PC-9 (cell line): ENCODE data around the gene SPATS1. TPM values are rescaled to one million over a fixed set of nuclear protein-coding genes. Genes with fewer than 3 reads are reported as not detected.

Source experiments
- BruUV-seq: library from RNA; stranded (reverse); fragments of 400-500 nt; replicated peaks from 2 replicates; lab custom pipeline; 2021; lab: Mats Ljungman, UMichigan
- CTCF ChIA-PET: fragments of 300-600 bp; sonication (Branson Sonifier 250); formaldehyde crosslinking; loops from one replicate; lab custom pipeline; 2022; ENCODE audit warnings: antibody characterized with exemption; lab: Charles Lee
- POLR2A ChIA-PET: fragments of 300-600 bp; sonication (Branson Sonifier 250); formaldehyde crosslinking; loops from one replicate; lab custom pipeline; 2022; ENCODE audit warnings: antibody characterized with exemption; ENCODE audit not compliant: unreplicated experiment; lab: Charles Lee
- DNase-seq, 2 experiments: peaks; one replicate each; pipeline versions ENCODE4 v3.0.0 to v3.0.0-alpha.2; 2015 to 2022; ENCODE audit warnings: mixed read lengths in 1 of 2
- H2AFZ ChIP-seq: fragments of 200-600 bp; sonication (generic); 2 replicates; pipeline ENCODE4 v1.8.1; 2017; ENCODE audit warnings: antibody characterized with exemption
- H3F3A ChIP-seq: fragments of 200-600 bp; sonication (generic); 2 replicates; pipeline ENCODE4 v1.8.1; 2017; ENCODE audit warnings: antibody characterized with exemption, mild to moderate bottlenecking, low read depth; ENCODE audit not compliant: insufficient read depth
- H3K27ac ChIP-seq: fragments of 200-600 bp; sonication (generic); 2 replicates; pipeline ENCODE4 v1.6.1; 2016; ENCODE audit warnings: mixed run types
- H3K27me3 ChIP-seq: fragments of 200-600 bp; sonication (generic); 2 replicates; pipeline ENCODE4 v1.6.1; 2016; ENCODE audit warnings: low read depth, mixed run types; ENCODE audit not compliant: insufficient read depth
- H3K36me3 ChIP-seq: fragments of 200-600 bp; sonication (generic); 2 replicates; pipeline ENCODE4 v1.6.1; 2016; ENCODE audit warnings: low read depth, mixed run types
- H3K4me1 ChIP-seq: fragments of 200-600 bp; sonication (generic); replicated peaks from 2 replicates; pipeline ENCODE4 v1.6.1; 2016; ENCODE audit warnings: mixed run types; ENCODE audit not compliant: insufficient read depth
- H3K4me2 ChIP-seq: fragments of 200-600 bp; sonication (generic); 2 replicates; pipeline ENCODE4 v1.6.1; 2017; ENCODE audit warnings: mixed run types
- H3K4me3 ChIP-seq: fragments of 200-600 bp; sonication (generic); 2 replicates; pipeline ENCODE4 v1.6.1; 2016; ENCODE audit warnings: mixed run types
- H3K79me2 ChIP-seq: fragments of 200-600 bp; sonication (generic); 2 replicates; pipeline ENCODE4 v1.6.1; 2017; ENCODE audit warnings: low read depth, mixed run types
- H3K9me2 ChIP-seq: fragments of 200-600 bp; sonication (generic); 2 replicates; pipeline ENCODE4 v1.8.1; 2017; ENCODE audit warnings: mild to moderate bottlenecking; ENCODE audit not compliant: insufficient read depth
- H3K9me3 ChIP-seq: fragments of 200-600 bp; sonication (generic); 2 replicates; pipeline ENCODE4 v1.8.1; 2016; ENCODE audit warnings: low read depth; ENCODE audit not compliant: insufficient read depth
- H4K20me1 ChIP-seq: fragments of 200-600 bp; sonication (generic); 2 replicates; pipeline ENCODE4 v1.8.1; 2017; ENCODE audit not compliant: insufficient read depth
- CTCF ChIP-seq: fragments of 200-600 bp; sonication (generic); conservative IDR thresholded peaks from 2 replicates; pipeline ENCODE4 v1.6.1; 2017; ENCODE audit warnings: mixed run types, antibody characterized with exemption, mild to moderate bottlenecking, moderate library complexity
- EZH2 ChIP-seq: fragments of 200-600 bp; sonication (generic); IDR thresholded peaks from 2 replicates; pipeline ENCODE4 v1.8.0; 2017; ENCODE audit warnings: antibody characterized with exemption, low read depth
- intact Hi-C: fragments of 100-400 bp; cut with micrococcal nuclease; formaldehyde crosslinking; loops from one replicate; pipeline ENCODE4 v1.10.0; 2022; ENCODE audit not compliant: unreplicated experiment
- total RNA-seq: library from RNA; stranded (reverse); gene quantifications from 2 replicates; pipeline ENCODE4 v1.2.3, GENCODE V29; 2021

SPATS1 gene
- total RNA-seq, 1 experiment from 2014 or later = not detected

DNA sequence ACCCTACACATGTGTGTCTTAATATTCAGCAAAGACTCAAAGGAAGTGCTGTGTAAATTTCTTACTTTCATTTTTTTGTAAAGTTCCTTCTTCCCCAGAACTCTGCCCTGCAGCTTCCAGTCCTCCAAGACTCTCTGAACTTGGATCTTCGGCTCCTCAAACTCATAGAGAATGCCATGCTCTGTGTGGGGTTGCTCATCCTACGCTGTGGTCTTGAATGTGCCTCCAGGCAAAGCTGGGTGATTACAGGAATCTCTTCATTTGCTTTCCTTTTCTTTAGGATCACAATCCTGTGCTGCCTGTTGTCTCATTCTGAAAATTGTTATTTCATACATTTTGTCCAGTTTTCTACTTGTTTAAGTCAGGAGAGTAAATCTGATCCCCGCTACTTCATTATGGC, 30.6 kb downstream of the SPATS1 start:
- Histone ChIP-seq H3K36me3 (no peaks in the 10 kb centered on the region), H3K9me2 (no peaks in the 10 kb centered on the region), H3K27me3 (peaks cover 28% of the 10 kb centered on the region), H2AFZ (no peak overlapping the region), H4K20me1 (no peaks in the 10 kb centered on the region), H3K79me2 (no peaks in the 10 kb centered on the region), H3F3A (no peaks in the 10 kb centered on the region), H3K4me2 (no peak overlapping the region), H3K27ac (no peak overlapping the region), H3K4me1 (no peaks in the 10 kb centered on the region), H3K9me3 (no peaks in the 10 kb centered on the region), H3K4me3 (no peak overlapping the region)
- no TSS peak for BruUV-seq
- ChIA-PET CTCF (no interaction called here), POLR2A (no interaction called here)
- no peak for TF ChIP-seq EZH2
- TF ChIP-seq CTCF = no peak
- DNase-seq = no peak
- intact Hi-C loops = no loop called here

GRCh38 chr6:44373787-44374186, 31.3 kb downstream of the SPATS1 start:
- no peaks in the 10 kb centered on the region for H3K9me3 ChIP-seq
- peaks cover 28% of the 10 kb centered on the region for H3K27me3 ChIP-seq
- H3K36me3 ChIP-seq = no peaks in the 10 kb centered on the region
- no peak overlapping the region for H3K4me3 ChIP-seq
- CTCF ChIA-PET = no interaction called here
- POLR2A ChIA-PET = no interaction called here
- H2AFZ ChIP-seq = no peak overlapping the region
- H3K9me2 ChIP-seq = no peaks in the 10 kb centered on the region
- H4K20me1 ChIP-seq = no peaks in the 10 kb centered on the region
- BruUV-seq = no TSS peak
- no peaks in the 10 kb centered on the region for H3K79me2 ChIP-seq
- H3K27ac ChIP-seq = no peak overlapping the region
- intact Hi-C loops = no loop called here
- DNase-seq = no peak
- no peaks in the 10 kb centered on the region for H3F3A ChIP-seq
- H3K4me2 ChIP-seq = no peak overlapping the region
- TF ChIP-seq CTCF = no peak
- TF ChIP-seq EZH2 = no peak
- no peaks in the 10 kb centered on the region for H3K4me1 ChIP-seq

GRCh38 chr6:44375071-44375470, 32.6 kb downstream of the SPATS1 start:
- ChIA-PET POLR2A (no interaction called here), CTCF (no interaction called here)
- H3K9me2 ChIP-seq = no peaks in the 10 kb centered on the region
- no TSS peak for BruUV-seq
- TF ChIP-seq EZH2 (no peak), CTCF (no peak)
- no peak overlapping the region for H3K27ac ChIP-seq
- intact Hi-C loops = no loop called here
- H3K79me2 ChIP-seq = no peaks in the 10 kb centered on the region
- no peaks in the 10 kb centered on the region for H3F3A ChIP-seq
- H2AFZ ChIP-seq = no peak overlapping the region
- no peaks in the 10 kb centered on the region for H4K20me1 ChIP-seq
- no peak overlapping the region for H3K4me2 ChIP-seq
- DNase-seq = no peak
- H3K27me3 ChIP-seq = peaks cover 32% of the 10 kb centered on the region
- no peaks in the 10 kb centered on the region for H3K36me3 ChIP-seq
- no peaks in the 10 kb centered on the region for H3K4me1 ChIP-seq
- H3K9me3 ChIP-seq = no peaks in the 10 kb centered on the region
- no peak overlapping the region for H3K4me3 ChIP-seq
